ENCODE results near the gene ECEL1. TPM values are rescaled to one million over a fixed set of nuclear protein-coding genes. Genes with fewer than 3 reads are reported as not detected.

The ECEL1 gene
- total RNA-seq, 1 donor from 2014 or later: 0.14 TPM

DNA sequence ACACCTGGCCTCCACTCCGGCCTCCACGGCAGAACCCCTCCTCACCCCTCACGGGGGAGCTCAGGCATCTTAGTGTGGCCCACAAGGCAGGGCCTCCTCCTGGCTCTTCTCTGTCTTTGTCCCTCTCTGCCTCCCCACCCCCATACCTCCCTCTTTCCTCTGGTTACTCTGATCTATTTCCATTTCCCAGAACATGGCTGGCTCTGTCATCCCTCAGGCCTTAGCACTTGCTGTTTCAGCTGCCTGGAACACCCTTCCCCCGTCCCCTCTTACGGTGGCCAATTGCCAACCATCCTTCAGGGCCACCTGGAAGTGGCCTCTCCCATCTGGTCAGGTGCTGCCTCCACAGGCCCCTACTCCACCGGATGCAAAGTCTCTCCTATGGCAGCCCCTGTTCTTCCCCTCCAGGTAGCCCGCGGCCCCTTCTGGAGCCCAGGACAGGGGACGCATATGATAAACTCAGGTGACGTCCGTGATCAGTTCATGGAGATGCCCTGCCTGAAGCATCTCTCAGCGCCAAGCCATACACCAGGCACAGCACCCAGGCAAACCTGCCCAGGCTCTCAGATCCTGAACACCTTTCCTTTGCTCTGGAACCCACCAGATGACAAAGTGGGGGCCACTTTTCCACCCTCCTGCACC, 3.6 kb upstream of the ECEL1 start:
- H3K4me3 ChIP-seq (ENCODE audit: insufficient read depth, low read depth, low read length): no peak overlapping the region
- H3K27ac ChIP-seq (ENCODE audit: low read depth, low read length): no peak overlapping the region
- H3K9ac ChIP-seq (ENCODE audit: low read length): no peak overlapping the region
- TF ChIP-seq, protein P1, sequence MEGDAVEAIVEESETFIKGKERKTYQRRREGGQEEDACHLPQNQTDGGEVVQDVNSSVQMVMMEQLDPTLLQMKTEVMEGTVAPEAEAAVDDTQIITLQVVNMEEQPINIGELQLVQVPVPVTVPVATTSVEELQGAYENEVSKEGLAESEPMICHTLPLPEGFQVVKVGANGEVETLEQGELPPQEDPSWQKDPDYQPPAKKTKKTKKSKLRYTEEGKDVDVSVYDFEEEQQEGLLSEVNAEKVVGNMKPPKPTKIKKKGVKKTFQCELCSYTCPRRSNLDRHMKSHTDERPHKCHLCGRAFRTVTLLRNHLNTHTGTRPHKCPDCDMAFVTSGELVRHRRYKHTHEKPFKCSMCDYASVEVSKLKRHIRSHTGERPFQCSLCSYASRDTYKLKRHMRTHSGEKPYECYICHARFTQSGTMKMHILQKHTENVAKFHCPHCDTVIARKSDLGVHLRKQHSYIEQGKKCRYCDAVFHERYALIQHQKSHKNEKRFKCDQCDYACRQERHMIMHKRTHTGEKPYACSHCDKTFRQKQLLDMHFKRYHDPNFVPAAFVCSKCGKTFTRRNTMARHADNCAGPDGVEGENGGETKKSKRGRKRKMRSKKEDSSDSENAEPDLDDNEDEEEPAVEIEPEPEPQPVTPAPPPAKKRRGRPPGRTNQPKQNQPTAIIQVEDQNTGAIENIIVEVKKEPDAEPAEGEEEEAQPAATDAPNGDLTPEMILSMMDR (IDR thresholded peaks at IDR 0.05; ENCODE audit: insufficient read depth, low read depth, low read length): no peak
- TF ChIP-seq EZH2 (IDR thresholded peaks at IDR 0.05; ENCODE audit: insufficient read depth, low read length): no peak
- H3K4me1 Mint-ChIP-seq (ENCODE audit: low read depth, unreplicated experiment): no peaks in the 10 kb centered on the region
- peaks cover 2% of the 10 kb centered on the region for H3K36me3 Mint-ChIP-seq (ENCODE audit: low read depth, unreplicated experiment)
- H3K36me3 ChIP-seq (ENCODE audit: insufficient read depth, low read length): no peaks in the 10 kb centered on the region
- no peaks in the 10 kb centered on the region for H3K79me2 ChIP-seq (ENCODE audit: insufficient read depth, low read length)
- H4K20me1 ChIP-seq (ENCODE audit: insufficient read depth, low read length): no peaks in the 10 kb centered on the region
- H3K9me3 ChIP-seq (ENCODE audit: insufficient read depth, low read depth, low read length): no peaks in the 10 kb centered on the region
- H3K4me3 Mint-ChIP-seq (ENCODE audit: unreplicated experiment): no peak overlapping the region
- DNase-seq (ENCODE audit: low read depth) (no peak), FAIRE-seq (no peak)
- H3K27me3 Mint-ChIP-seq (ENCODE audit: low read depth, unreplicated experiment): peaks cover 76% of the 10 kb centered on the region
- H3K27me3 ChIP-seq (ENCODE audit: insufficient read depth, low read length): peaks cover 29% of the 10 kb centered on the region
- H3K4me1 ChIP-seq (ENCODE audit: insufficient read depth, low read length): no peaks in the 10 kb centered on the region
- H3K9me3 Mint-ChIP-seq (ENCODE audit: unreplicated experiment): no peaks in the 10 kb centered on the region
- H2AFZ ChIP-seq (ENCODE audit: low read depth, low read length): no peak overlapping the region
- no peak overlapping the region for H3K4me2 ChIP-seq (ENCODE audit: low read length)
- peak overlapping the region; percentile 53 for H3K27ac Mint-ChIP-seq (ENCODE audit: unreplicated experiment)

DNA sequence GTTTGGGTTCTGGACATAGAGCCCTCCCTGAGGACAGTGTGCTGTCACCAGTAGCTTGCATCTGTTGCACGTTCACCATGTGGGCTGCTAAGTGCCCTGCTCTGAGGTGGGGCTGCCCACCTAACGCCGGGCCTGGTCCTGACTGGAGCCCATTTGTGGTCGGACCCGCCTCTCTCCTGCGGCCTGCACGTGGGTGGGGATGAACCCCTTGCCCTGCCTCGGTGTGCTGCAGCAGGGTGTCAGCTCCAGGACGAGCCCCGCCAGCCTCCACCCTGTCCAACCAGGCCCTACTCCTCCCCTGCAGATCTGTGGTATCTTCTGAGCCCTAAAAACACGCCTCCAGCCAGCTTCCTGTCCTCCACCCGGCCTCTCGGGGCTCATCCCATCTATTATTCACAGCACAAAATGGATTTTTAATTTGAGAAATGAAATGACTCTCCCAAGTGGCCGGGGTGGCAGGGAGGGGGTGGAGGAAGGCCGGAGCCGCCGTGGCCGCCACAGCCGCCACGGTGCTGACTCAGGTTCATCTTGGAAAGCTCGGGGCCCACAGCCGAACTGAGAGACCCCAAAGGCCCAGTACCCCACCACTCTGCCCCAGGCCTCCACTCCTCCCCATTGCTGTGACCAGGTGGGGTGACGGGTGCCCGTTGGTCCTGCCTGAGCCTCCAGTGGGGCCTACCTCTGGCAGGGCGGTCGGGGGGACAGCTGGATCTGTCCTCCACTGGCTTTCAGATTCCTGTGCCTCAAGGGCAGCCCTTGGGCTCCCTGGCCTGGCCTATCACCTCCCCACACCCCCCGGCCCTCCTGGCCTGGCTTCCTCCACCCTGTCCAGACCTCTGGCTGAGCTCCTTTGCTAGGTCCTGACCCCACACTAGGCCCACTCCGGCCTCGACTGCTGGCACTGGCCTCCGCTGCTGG, 2.8 kb upstream of the ECEL1 start:
- Histone ChIP-seq H3K4me2 (ENCODE audit: low read length) (no peak overlapping the region), H3K27me3 (ENCODE audit: insufficient read depth, low read length) (peaks cover 32% of the 10 kb centered on the region), H3K4me3 (ENCODE audit: insufficient read depth, low read depth, low read length) (no peak overlapping the region), H3K27ac (ENCODE audit: low read depth, low read length) (no peak overlapping the region), H2AFZ (ENCODE audit: low read depth, low read length) (no peak overlapping the region), H3K36me3 (ENCODE audit: insufficient read depth, low read length) (no peaks in the 10 kb centered on the region), H3K9me3 (ENCODE audit: insufficient read depth, low read depth, low read length) (no peaks in the 10 kb centered on the region), H4K20me1 (ENCODE audit: insufficient read depth, low read length) (no peaks in the 10 kb centered on the region), H3K79me2 (ENCODE audit: insufficient read depth, low read length) (no peaks in the 10 kb centered on the region), H3K9ac (ENCODE audit: low read length) (no peak overlapping the region), H3K4me1 (ENCODE audit: insufficient read depth, low read length) (no peaks in the 10 kb centered on the region)
- FAIRE-seq (no peak), DNase-seq (ENCODE audit: low read depth) (no peak)
- peaks cover 2% of the 10 kb centered on the region for H3K36me3 Mint-ChIP-seq (ENCODE audit: low read depth, unreplicated experiment)
- no peak overlapping the region for H3K27ac Mint-ChIP-seq (ENCODE audit: unreplicated experiment)
- H3K9me3 Mint-ChIP-seq (ENCODE audit: unreplicated experiment): peaks cover under 1% of the 10 kb centered on the region
- H3K4me3 Mint-ChIP-seq (ENCODE audit: unreplicated experiment): no peak overlapping the region
- peaks cover 71% of the 10 kb centered on the region for H3K27me3 Mint-ChIP-seq (ENCODE audit: low read depth, unreplicated experiment)
- TF ChIP-seq, protein P1 (IDR thresholded peaks at IDR 0.05; ENCODE audit: insufficient read depth, low read depth, low read length): no peak
- no peak for TF ChIP-seq EZH2 (IDR thresholded peaks at IDR 0.05; ENCODE audit: insufficient read depth, low read length)
- H3K4me1 Mint-ChIP-seq (ENCODE audit: low read depth, unreplicated experiment): no peaks in the 10 kb centered on the region
